ENCODE results near the gene ARHGAP42. TPM values are rescaled to one million over a fixed set of nuclear protein-coding genes. Genes with fewer than 3 reads are reported as not detected.

The ARHGAP42 gene
- total and polyA plus RNA-seq, 11 donors = 3.8 to 12.4 (median 8.6) TPM

DNA sequence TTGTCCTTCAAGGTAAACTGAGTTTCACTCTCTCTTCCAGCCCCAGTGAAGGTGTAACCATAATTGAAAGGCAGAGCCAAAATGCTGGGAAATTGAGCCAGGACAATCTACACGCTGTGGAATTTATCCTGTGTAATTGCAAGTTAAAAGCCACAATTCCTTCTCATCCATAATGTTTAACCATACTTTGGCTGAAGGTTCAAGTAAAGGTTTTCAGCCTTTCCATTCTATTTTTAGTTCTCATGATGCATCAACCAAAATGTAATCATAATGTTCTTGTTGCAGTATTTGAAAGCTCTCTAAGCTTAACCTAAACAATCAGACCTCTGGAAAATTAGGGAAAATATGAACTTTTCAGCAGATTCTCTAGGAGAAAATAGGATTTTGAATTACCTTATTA lies 14.0 kb upstream of the ARHGAP42 start:
- H3K4me3 ChIP-seq = no peak overlapping the region
- H3K36me3 ChIP-seq = no peaks in the 10 kb centered on the region
- intact Hi-C loops (cut with DNase I) = loop anchor here in 1 of 10 donors (10.0 kb wide), 1 partner anchor 88 kb away; no protein-coding TSS in a partner anchor
- WGBS, 4 donors = 92 to 100% (median 94%) methylated on average over 1 of the region's 1 CpG
- H3K27ac ChIP-seq = no peak overlapping the region
- H3K27me3 ChIP-seq = no peaks in the 10 kb centered on the region
- no peak for DNase-seq
- TF ChIP-seq, protein P1, sequence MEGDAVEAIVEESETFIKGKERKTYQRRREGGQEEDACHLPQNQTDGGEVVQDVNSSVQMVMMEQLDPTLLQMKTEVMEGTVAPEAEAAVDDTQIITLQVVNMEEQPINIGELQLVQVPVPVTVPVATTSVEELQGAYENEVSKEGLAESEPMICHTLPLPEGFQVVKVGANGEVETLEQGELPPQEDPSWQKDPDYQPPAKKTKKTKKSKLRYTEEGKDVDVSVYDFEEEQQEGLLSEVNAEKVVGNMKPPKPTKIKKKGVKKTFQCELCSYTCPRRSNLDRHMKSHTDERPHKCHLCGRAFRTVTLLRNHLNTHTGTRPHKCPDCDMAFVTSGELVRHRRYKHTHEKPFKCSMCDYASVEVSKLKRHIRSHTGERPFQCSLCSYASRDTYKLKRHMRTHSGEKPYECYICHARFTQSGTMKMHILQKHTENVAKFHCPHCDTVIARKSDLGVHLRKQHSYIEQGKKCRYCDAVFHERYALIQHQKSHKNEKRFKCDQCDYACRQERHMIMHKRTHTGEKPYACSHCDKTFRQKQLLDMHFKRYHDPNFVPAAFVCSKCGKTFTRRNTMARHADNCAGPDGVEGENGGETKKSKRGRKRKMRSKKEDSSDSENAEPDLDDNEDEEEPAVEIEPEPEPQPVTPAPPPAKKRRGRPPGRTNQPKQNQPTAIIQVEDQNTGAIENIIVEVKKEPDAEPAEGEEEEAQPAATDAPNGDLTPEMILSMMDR (IDR thresholded peaks at IDR 0.05) = no peak
- TF ChIP-seq POLR2A (IDR thresholded peaks at IDR 0.05) = no peak
- ATAC-seq = no peak
- no peaks in the 10 kb centered on the region for H3K4me1 ChIP-seq
- no peaks in the 10 kb centered on the region for H3K9me3 ChIP-seq

GRCh38 chr11:100674212-100674611 lies 12.9 kb upstream of the ARHGAP42 start:
- ATAC-seq (no peak), DNase-seq (no peak)
- intact Hi-C loops (cut with DNase I) = loop anchor here in 1 of 10 donors (10.0 kb wide), 1 partner anchor 89 kb away; no protein-coding TSS in a partner anchor
- TF ChIP-seq, protein P1 (IDR thresholded peaks at IDR 0.05) = no peak
- no peak for TF ChIP-seq POLR2A (IDR thresholded peaks at IDR 0.05)
- no peak overlapping the region for H3K27ac ChIP-seq
- H3K4me3 ChIP-seq = no peak overlapping the region
- no peaks in the 10 kb centered on the region for H3K27me3 ChIP-seq
- WGBS, 4 donors = 93 to 97% (median 95%) methylated on average over 7 of the region's 7 CpGs
- no peaks in the 10 kb centered on the region for H3K9me3 ChIP-seq
- no peaks in the 10 kb centered on the region for H3K4me1 ChIP-seq
- H3K36me3 ChIP-seq = no peaks in the 10 kb centered on the region

GRCh38 chr11:100675115-100675650 lies 11.9 kb upstream of the ARHGAP42 start:
- no peak for TF ChIP-seq POLR2A (IDR thresholded peaks at IDR 0.05)
- TF ChIP-seq, protein P1 (IDR thresholded peaks at IDR 0.05) = no peak
- H3K36me3 ChIP-seq = no peaks in the 10 kb centered on the region
- H3K27ac ChIP-seq = no peak overlapping the region
- WGBS, 4 donors = 81 to 86% (median 84%) methylated on average over 4 of the region's 4 CpGs
- H3K4me1 ChIP-seq = no peaks in the 10 kb centered on the region
- intact Hi-C loops (cut with DNase I) = loop anchor here in 2 of 10 donors (5.0 to 10.0 kb wide), 2 partner anchors 90 to 252 kb away; no protein-coding TSS in a partner anchor
- H3K4me3 ChIP-seq = no peak overlapping the region
- H3K9me3 ChIP-seq = no peaks in the 10 kb centered on the region
- no peaks in the 10 kb centered on the region for H3K27me3 ChIP-seq
- ATAC-seq (no peak), DNase-seq (no peak)

GRCh38 chr11:100676901-100677300 lies 10.2 kb upstream of the ARHGAP42 start:
- ATAC-seq = no peak
- Histone ChIP-seq H3K9me3 (no peaks in the 10 kb centered on the region), H3K27ac (no peak overlapping the region), H3K27me3 (no peaks in the 10 kb centered on the region), H3K4me3 (no peak overlapping the region), H3K4me1 (peaks cover 0 to 7% (median 0%) of the 10 kb centered on the region in 12 donors), H3K36me3 (no peaks in the 10 kb centered on the region)
- DNase-seq = no peak
- 85 to 93% (median 88%) methylated on average over 4 of the region's 4 CpGs for WGBS, 4 donors
- intact Hi-C loops (cut with DNase I) = loop anchor here in 2 of 10 donors (5.0 to 10.0 kb wide), 2 partner anchors 92 to 250 kb away; no protein-coding TSS in a partner anchor
- no peak for TF ChIP-seq POLR2A (IDR thresholded peaks at IDR 0.05)
- TF ChIP-seq, protein P1 (IDR thresholded peaks at IDR 0.05) = no peak
